ENCODE data around the gene BTBD9.

Gene BTBD9

GRCh38 chr6:38423746-38424145 lies 216.0 kb downstream of the BTBD9 start:
- DNase-seq = no peak

- no peak for DNase-seq
These were observed 219.5 kb downstream of the BTBD9 start for GRCh38 chr6:38420207-38420606.

- DNase-seq = no peak
These were observed 222.2 kb downstream of the BTBD9 start for GRCh38 chr6:38417521-38417920.

- DNase-seq = no peak
These were observed 224.3 kb downstream of the BTBD9 start for GRCh38 chr6:38415231-38416005.

GRCh38 chr6:38413102-38413800 lies 226.5 kb downstream of the BTBD9 start:
- DNase-seq = no peak

- DNase-seq = no peak
These were observed 232.5 kb downstream of the BTBD9 start for GRCh38 chr6:38407192-38407591.

- no peak for DNase-seq
These were observed 233.6 kb downstream of the BTBD9 start for GRCh38 chr6:38406096-38406495.

- DNase-seq = no peak
These were observed 234.7 kb downstream of the BTBD9 start for GRCh38 chr6:38404900-38405556.

- no peak for DNase-seq
These were observed 235.4 kb downstream of the BTBD9 start for GRCh38 chr6:38404355-38404754.

GRCh38 chr6:38403548-38403947 lies 236.2 kb downstream of the BTBD9 start:
- DNase-seq = no peak

GRCh38 chr6:38400764-38401163 lies 239.0 kb downstream of the BTBD9 start:
- DNase-seq = no peak

GRCh38 chr6:38400101-38400500 lies 239.6 kb downstream of the BTBD9 start:
- DNase-seq = no peak

- DNase-seq = no peak
These were observed 243.5 kb downstream of the BTBD9 start for GRCh38 chr6:38396209-38396608.

GRCh38 chr6:38393986-38394385 lies 245.7 kb downstream of the BTBD9 start:
- DNase-seq = no peak

GRCh38 chr6:38391626-38392579 lies 247.8 kb downstream of the BTBD9 start:
- DNase-seq = no peak

GRCh38 chr6:38391206-38391605 lies 248.5 kb downstream of the BTBD9 start:
- no peak for DNase-seq

- no peak for DNase-seq
These were observed 249.9 kb downstream of the BTBD9 start for GRCh38 chr6:38389875-38390274.

GRCh38 chr6:38387971-38388370 lies 251.8 kb downstream of the BTBD9 start:
- DNase-seq = no peak

- DNase-seq = no peak
These were observed 252.3 kb downstream of the BTBD9 start for GRCh38 chr6:38387461-38387860.

GRCh38 chr6:38378801-38379200 lies 260.9 kb downstream of the BTBD9 start:
- no peak for DNase-seq

- DNase-seq = no peak
These were observed 263.8 kb downstream of the BTBD9 start for GRCh38 chr6:38375937-38376336.

GRCh38 chr6:38375341-38375740 lies 264.4 kb downstream of the BTBD9 start:
- DNase-seq = no peak

GRCh38 chr6:38371881-38372280 lies 267.8 kb downstream of the BTBD9 start:
- peak in 1 of 2 experiments; percentile 25 for DNase-seq

Data from NCI-H1930 (cell line).